PC-9 (cell line): ENCODE data around the gene DHRS7C. TPM values are rescaled to one million over a fixed set of nuclear protein-coding genes. Genes with fewer than 3 reads are reported as not detected.

Source experiments
- BruUV-seq: library from RNA; stranded (reverse); fragments of 400-500 nt; replicated peaks from 2 replicates; lab custom pipeline; 2021; lab: Mats Ljungman, UMichigan
- CTCF ChIA-PET: fragments of 300-600 bp; sonication (Branson Sonifier 250); formaldehyde crosslinking; loops from one replicate; lab custom pipeline; 2022; ENCODE audit warnings: antibody characterized with exemption; lab: Charles Lee
- POLR2A ChIA-PET: fragments of 300-600 bp; sonication (Branson Sonifier 250); formaldehyde crosslinking; loops from one replicate; lab custom pipeline; 2022; ENCODE audit warnings: antibody characterized with exemption; ENCODE audit not compliant: unreplicated experiment; lab: Charles Lee
- DNase-seq, 2 experiments: peaks; one replicate each; pipeline versions ENCODE4 v3.0.0 to v3.0.0-alpha.2; 2015 to 2022; ENCODE audit warnings: mixed read lengths in 1 of 2
- H2AFZ ChIP-seq: fragments of 200-600 bp; sonication (generic); 2 replicates; pipeline ENCODE4 v1.8.1; 2017; ENCODE audit warnings: antibody characterized with exemption
- H3F3A ChIP-seq: fragments of 200-600 bp; sonication (generic); 2 replicates; pipeline ENCODE4 v1.8.1; 2017; ENCODE audit warnings: antibody characterized with exemption, mild to moderate bottlenecking, low read depth; ENCODE audit not compliant: insufficient read depth
- H3K27ac ChIP-seq: fragments of 200-600 bp; sonication (generic); 2 replicates; pipeline ENCODE4 v1.6.1; 2016; ENCODE audit warnings: mixed run types
- H3K27me3 ChIP-seq: fragments of 200-600 bp; sonication (generic); 2 replicates; pipeline ENCODE4 v1.6.1; 2016; ENCODE audit warnings: low read depth, mixed run types; ENCODE audit not compliant: insufficient read depth
- H3K36me3 ChIP-seq: fragments of 200-600 bp; sonication (generic); 2 replicates; pipeline ENCODE4 v1.6.1; 2016; ENCODE audit warnings: low read depth, mixed run types
- H3K4me1 ChIP-seq: fragments of 200-600 bp; sonication (generic); replicated peaks from 2 replicates; pipeline ENCODE4 v1.6.1; 2016; ENCODE audit warnings: mixed run types; ENCODE audit not compliant: insufficient read depth
- H3K4me2 ChIP-seq: fragments of 200-600 bp; sonication (generic); 2 replicates; pipeline ENCODE4 v1.6.1; 2017; ENCODE audit warnings: mixed run types
- H3K4me3 ChIP-seq: fragments of 200-600 bp; sonication (generic); 2 replicates; pipeline ENCODE4 v1.6.1; 2016; ENCODE audit warnings: mixed run types
- H3K79me2 ChIP-seq: fragments of 200-600 bp; sonication (generic); 2 replicates; pipeline ENCODE4 v1.6.1; 2017; ENCODE audit warnings: low read depth, mixed run types
- H3K9me2 ChIP-seq: fragments of 200-600 bp; sonication (generic); 2 replicates; pipeline ENCODE4 v1.8.1; 2017; ENCODE audit warnings: mild to moderate bottlenecking; ENCODE audit not compliant: insufficient read depth
- H3K9me3 ChIP-seq: fragments of 200-600 bp; sonication (generic); 2 replicates; pipeline ENCODE4 v1.8.1; 2016; ENCODE audit warnings: low read depth; ENCODE audit not compliant: insufficient read depth
- H4K20me1 ChIP-seq: fragments of 200-600 bp; sonication (generic); 2 replicates; pipeline ENCODE4 v1.8.1; 2017; ENCODE audit not compliant: insufficient read depth
- EZH2 ChIP-seq: fragments of 200-600 bp; sonication (generic); IDR thresholded peaks from 2 replicates; pipeline ENCODE4 v1.8.0; 2017; ENCODE audit warnings: antibody characterized with exemption, low read depth
- intact Hi-C: fragments of 100-400 bp; cut with micrococcal nuclease; formaldehyde crosslinking; loops from one replicate; pipeline ENCODE4 v1.10.0; 2022; ENCODE audit not compliant: unreplicated experiment
- total RNA-seq: library from RNA; stranded (reverse); gene quantifications from 2 replicates; pipeline ENCODE4 v1.2.3, GENCODE V29; 2021
- TF ChIP-seq, protein P1 (sequence below): fragments of 200-600 bp; sonication (generic); conservative IDR thresholded peaks from 2 replicates; pipeline ENCODE4 v1.6.1; 2017; ENCODE audit warnings: mixed run types, antibody characterized with exemption, mild to moderate bottlenecking, moderate library complexity

DHRS7C gene
- total RNA-seq, 1 experiment from 2014 or later: not detected

DNA sequence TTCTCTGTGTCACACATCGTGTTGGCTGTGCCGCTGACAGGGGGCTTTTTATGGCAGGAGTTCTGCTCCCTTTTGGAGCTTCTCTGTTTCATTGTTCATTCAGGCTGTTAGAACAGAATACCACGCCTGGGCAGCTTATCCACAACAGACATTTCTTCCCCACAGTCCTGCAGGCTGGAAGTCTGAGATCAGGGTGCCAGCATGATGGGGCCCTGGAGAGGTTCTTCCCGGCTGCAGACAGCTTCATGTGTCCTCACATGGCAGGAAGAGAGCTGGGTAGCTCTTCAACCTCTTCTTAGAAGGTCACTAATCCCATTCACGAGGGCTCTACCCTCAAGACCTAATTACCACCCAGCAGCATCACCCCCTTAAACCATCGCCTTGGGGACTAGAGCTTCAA lies 65.1 kb downstream of the DHRS7C start:
- H3K27ac ChIP-seq: no peak overlapping the region
- no peak for TF ChIP-seq EZH2
- TF ChIP-seq, protein P1, sequence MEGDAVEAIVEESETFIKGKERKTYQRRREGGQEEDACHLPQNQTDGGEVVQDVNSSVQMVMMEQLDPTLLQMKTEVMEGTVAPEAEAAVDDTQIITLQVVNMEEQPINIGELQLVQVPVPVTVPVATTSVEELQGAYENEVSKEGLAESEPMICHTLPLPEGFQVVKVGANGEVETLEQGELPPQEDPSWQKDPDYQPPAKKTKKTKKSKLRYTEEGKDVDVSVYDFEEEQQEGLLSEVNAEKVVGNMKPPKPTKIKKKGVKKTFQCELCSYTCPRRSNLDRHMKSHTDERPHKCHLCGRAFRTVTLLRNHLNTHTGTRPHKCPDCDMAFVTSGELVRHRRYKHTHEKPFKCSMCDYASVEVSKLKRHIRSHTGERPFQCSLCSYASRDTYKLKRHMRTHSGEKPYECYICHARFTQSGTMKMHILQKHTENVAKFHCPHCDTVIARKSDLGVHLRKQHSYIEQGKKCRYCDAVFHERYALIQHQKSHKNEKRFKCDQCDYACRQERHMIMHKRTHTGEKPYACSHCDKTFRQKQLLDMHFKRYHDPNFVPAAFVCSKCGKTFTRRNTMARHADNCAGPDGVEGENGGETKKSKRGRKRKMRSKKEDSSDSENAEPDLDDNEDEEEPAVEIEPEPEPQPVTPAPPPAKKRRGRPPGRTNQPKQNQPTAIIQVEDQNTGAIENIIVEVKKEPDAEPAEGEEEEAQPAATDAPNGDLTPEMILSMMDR: no peak
- H3K4me1 ChIP-seq: peaks cover 6% of the 10 kb centered on the region
- intact Hi-C loops: loop anchor here (10.0 kb wide), 1 partner anchor 889 kb away; no protein-coding TSS in a partner anchor
- no peak overlapping the region for H3K4me3 ChIP-seq
- no TSS peak for BruUV-seq
- ChIA-PET POLR2A (interaction anchor here (0.5 to 0.7 kb wide), 2 partner anchors 42 to 1094 kb away, joined by 3 to 4 read pairs; no protein-coding TSS in a partner anchor), CTCF (interaction anchor here (0.8 kb wide), 1 partner anchor 49 kb away, joined by 3 read pairs; no protein-coding TSS in a partner anchor)
- H3K9me2 ChIP-seq: no peaks in the 10 kb centered on the region
- no peaks in the 10 kb centered on the region for H3K27me3 ChIP-seq
- H3F3A ChIP-seq: no peaks in the 10 kb centered on the region
- no peaks in the 10 kb centered on the region for H3K36me3 ChIP-seq
- H3K9me3 ChIP-seq: no peaks in the 10 kb centered on the region
- no peak overlapping the region for H2AFZ ChIP-seq
- H3K4me2 ChIP-seq: no peak overlapping the region
- no peak for DNase-seq
- H4K20me1 ChIP-seq: no peaks in the 10 kb centered on the region
- H3K79me2 ChIP-seq: no peaks in the 10 kb centered on the region

DNA sequence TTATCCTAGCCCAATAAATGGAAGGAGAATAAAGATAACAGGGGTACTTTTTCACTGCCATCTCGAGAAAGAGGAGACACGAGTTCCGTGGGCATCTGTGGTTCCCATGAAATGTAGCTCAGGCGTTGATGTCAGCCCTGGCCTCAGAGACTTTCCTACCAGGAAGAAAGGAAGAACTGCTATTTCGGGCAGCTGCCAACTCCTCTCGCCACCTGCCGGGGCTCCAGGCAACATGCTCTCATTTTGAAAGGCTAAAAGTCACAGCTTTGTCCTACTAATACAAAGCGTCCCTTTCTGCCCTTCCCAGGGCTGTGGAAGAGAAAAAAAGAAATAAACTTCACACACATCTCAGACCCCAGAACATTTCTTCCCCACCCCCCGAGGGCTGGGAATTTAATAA lies 65.8 kb downstream of the DHRS7C start:
- intact Hi-C loops: loop anchor here (10.0 kb wide), 1 partner anchor 889 kb away; no protein-coding TSS in a partner anchor
- H3K4me3 ChIP-seq: no peak overlapping the region
- no peaks in the 10 kb centered on the region for H3K27me3 ChIP-seq
- H3K27ac ChIP-seq: no peak overlapping the region
- H4K20me1 ChIP-seq: no peaks in the 10 kb centered on the region
- CTCF ChIA-PET: no interaction called here
- no peak overlapping the region for H3K4me2 ChIP-seq
- H3K9me3 ChIP-seq: no peaks in the 10 kb centered on the region
- no peaks in the 10 kb centered on the region for H3F3A ChIP-seq
- no TSS peak for BruUV-seq
- no peaks in the 10 kb centered on the region for H3K9me2 ChIP-seq
- no peak overlapping the region for H2AFZ ChIP-seq
- peaks cover 6% of the 10 kb centered on the region for H3K4me1 ChIP-seq
- H3K36me3 ChIP-seq: no peaks in the 10 kb centered on the region
- no peaks in the 10 kb centered on the region for H3K79me2 ChIP-seq
- POLR2A ChIA-PET: interaction anchor here (0.5 to 0.6 kb wide), 2 partner anchors 43 to 1407 kb away, joined by 3 read pairs; no protein-coding TSS in a partner anchor
- TF ChIP-seq, protein P1: no peak
- no peak for TF ChIP-seq EZH2
- no peak for DNase-seq

Other genes with a start within 250 kb of the DHRS7C start
- gene STX8, start 215.8 kb downstream of the DHRS7C start, total RNA-seq: 49.2 and 60.6 TPM in 2 replicates
- gene CFAP52, start 214.9 kb downstream of the DHRS7C start, total RNA-seq: not detected in 2 replicates
- gene USP43, start 146.1 kb downstream of the DHRS7C start, total RNA-seq: 16.0 and 19.2 TPM in 2 replicates
- not detected in 2 replicates for gene GSG1L2, start 30.5 kb upstream of the DHRS7C start, total RNA-seq
- 3.2 and 3.9 TPM in 2 replicates for gene GLP2R, start 34.3 kb upstream of the DHRS7C start, total RNA-seq
- gene RCVRN, start 113.7 kb upstream of the DHRS7C start, total RNA-seq: not detected in 2 replicates